Stromal cell of bone marrow (primary cell): ENCODE data around the gene SYTL3.

Experiments used
- DNase-seq: peaks from one replicate; pipeline ENCODE4 v3.0.0-alpha.2; 2012; ENCODE audit warnings: low read depth

The SYTL3 gene

DNA sequence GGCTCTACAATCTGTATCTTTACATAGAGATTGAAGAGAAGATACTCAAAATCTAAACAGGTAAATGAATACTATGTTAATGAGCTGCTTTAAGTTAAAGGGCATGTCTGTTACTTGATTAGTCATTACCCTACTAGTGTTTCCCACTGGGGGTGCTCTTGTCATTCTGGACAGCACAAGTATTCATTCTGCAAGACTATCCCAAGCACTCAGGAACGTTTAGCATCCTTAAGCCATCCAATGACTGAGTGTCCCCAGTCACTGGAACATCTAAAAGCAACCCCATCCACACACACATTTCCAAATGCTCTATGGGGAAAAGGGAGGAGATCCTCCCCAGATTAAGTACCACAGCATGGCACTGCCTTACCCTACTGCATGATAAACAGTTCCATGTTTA lies 143.6 kb downstream of the SYTL3 start:
- DNase-seq, result no peak

- no peak for DNase-seq
Observed at GRCh38 chr6:158795516-158795915, 145.7 kb downstream of the SYTL3 start.

- no peak for DNase-seq
Observed at GRCh38 chr6:158796353-158796752, 146.5 kb downstream of the SYTL3 start.

- DNase-seq, result peak; percentile 75
Observed at GRCh38 chr6:158797331-158798310, 147.8 kb downstream of the SYTL3 start.

GRCh38 chr6:158798311-158798710 lies 148.5 kb downstream of the SYTL3 start:
- DNase-seq, result no peak

- DNase-seq, result no peak
Observed at GRCh38 chr6:158799051-158799792, 149.4 kb downstream of the SYTL3 start.

DNA sequence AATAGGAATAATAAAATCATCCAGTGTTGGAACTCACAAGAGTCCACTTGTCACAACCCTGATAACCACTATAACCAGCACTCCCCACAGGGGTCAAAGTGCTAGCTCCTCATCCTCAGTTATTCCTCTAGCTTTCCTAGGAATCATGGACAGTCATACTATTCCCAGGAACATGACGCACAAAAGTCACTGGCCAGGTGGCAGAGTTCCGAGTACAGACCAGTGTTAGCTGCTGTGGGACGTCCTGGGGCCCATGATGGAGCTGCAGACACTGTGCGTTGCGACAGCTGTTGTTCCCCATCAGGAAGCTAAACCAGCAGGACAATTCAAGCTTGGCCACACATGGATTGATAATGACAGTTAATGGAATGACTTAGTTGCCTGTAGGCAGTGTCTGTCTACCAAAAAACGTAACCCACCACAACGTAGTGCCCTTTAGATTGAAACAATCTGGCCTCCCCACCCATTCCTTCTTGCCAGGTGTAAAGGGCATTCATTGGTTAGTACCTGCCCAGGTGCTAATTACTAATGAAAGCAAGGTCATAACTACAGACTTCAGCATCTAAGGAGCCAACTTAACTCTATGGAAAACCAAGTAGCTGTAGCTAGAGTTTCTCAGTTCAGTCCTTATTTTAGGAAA lies 151.9 kb downstream of the SYTL3 start:
- DNase-seq, result no peak

DNA sequence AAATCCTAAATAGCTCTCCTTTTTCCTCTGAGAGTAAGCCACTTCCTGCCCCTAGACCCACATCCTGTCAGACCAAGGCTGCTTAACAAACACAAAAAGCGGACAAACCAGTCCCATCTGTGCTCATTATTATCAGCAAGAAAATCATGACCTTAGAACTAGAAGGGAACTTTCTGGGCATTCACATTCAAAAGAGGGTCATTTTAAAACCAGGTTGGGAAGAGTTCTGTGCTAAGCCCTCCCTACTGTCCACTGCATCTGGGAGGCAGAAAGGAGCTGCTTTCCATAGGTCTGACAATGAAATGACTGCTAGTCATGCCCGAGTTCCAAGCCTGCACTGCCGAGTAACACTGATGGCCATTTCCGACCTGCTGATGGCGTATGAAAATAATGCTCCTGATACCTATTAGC lies 153.9 kb downstream of the SYTL3 start:
- DNase-seq, result no peak

- no peak for DNase-seq
Observed at GRCh38 chr6:158804207-158804606, 154.4 kb downstream of the SYTL3 start.

GRCh38 chr6:158805698-158806377 lies 156.0 kb downstream of the SYTL3 start:
- no peak for DNase-seq

DNA sequence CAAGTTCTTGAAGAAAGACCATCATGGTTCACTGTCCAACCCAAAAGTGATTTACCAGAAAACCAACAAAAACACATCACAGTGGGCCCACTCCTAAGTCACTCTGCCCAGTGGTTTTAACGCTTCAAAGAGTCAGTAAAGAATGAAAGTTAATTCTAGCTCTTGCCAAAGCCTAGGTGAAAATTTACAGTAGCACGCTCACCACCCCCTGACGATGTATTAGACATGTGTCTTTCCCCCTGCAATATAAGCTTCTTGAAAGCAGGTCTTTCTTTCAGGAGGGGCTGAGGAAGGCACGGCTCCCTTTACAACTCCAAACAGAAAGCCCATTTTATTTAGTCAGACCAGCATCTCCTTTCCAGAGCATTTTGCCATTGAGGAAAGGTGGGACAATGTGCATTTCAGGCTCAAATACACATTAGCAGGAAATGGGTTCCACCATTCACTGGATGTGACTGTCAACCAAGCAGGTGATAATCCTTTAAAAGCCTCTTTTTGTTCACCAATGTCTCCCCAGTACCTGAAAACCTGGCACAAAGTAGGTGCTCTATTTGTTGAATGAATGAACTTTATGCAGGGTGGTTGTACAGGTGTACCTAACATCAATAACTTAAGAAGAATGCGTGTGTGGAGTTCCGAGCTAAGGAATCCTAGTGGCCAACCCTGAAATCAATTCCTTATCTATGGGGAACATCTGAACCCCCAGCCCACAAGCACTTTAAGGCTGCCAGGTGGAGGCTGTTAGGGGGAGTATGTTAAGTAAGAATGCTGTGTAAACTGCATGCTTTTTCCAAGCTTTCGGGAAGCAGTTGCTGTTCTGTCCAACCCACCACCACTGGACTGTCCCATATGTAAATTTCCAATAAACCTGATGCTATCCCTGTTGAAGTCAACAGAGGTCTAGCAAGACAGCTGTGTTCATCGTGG lies 157.9 kb downstream of the SYTL3 start:
- DNase-seq, result no peak

GRCh38 chr6:158808442-158808833 lies 158.6 kb downstream of the SYTL3 start:
- DNase-seq, result no peak

- DNase-seq, result no peak
Observed at GRCh38 chr6:158808941-158809678, 159.3 kb downstream of the SYTL3 start.

- DNase-seq, result no peak
Observed at GRCh38 chr6:158810155-158811095, 160.6 kb downstream of the SYTL3 start.

- no peak for DNase-seq
Observed at GRCh38 chr6:158812611-158813010, 162.8 kb downstream of the SYTL3 start.

DNA sequence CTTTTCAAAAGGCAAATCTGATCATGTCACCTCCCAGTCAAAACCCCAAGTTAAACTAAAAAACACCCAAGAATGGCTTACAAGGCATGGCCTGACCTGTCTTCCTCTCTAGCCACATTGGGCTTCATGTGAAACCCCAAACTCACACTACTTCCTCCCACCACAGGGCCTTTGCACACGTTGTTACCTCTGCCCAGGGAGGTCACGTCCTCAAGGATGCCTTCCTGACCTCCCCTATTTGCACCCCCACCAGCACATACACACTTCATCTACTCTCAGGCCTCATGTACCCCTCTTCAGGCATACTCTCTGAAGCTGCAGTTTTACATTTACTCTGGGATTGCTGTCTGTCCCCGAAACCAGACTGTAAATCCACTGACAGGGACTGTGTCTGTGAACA lies 163.2 kb downstream of the SYTL3 start:
- DNase-seq, result no peak
